OCI-LY7 (cell line): ENCODE results near the gene DEFB108B. TPM values are rescaled to one million over a fixed set of nuclear protein-coding genes. Genes with fewer than 3 reads are reported as not detected.
A peak's percentile ranks its signal among the peaks of the same experiment; 100 is the strongest.
"Not testable (repeated sequence)": the region's sequence is repeated elsewhere in the genome, so short reads cannot be mapped to it uniquely, and the experiment has no call there.

Experiments
- BruUV-seq: library from RNA; stranded (reverse); fragments of 400-500 nt; replicated peaks from 2 replicates; lab custom pipeline; 2021; lab: Mats Ljungman, UMichigan
- CTCF ChIA-PET: fragments of 300-600 bp; sonication (Branson Sonifier 250); formaldehyde crosslinking; loops from one replicate; lab custom pipeline; 2022; ENCODE audit warnings: antibody characterized with exemption; ENCODE audit not compliant: unreplicated experiment; lab: Charles Lee
- POLR2A ChIA-PET: fragments of 300-600 bp; sonication (Branson Sonifier 250); formaldehyde crosslinking; loops from one replicate; lab custom pipeline; 2022; ENCODE audit warnings: antibody characterized with exemption; lab: Charles Lee
- DNase-seq: peaks from one replicate; pipeline ENCODE4 v3.0.0-alpha.2; 2015; ENCODE audit warnings: low spot score
- H2AFZ ChIP-seq: fragments of 200-600 bp; sonication (generic), shearing (Covaris generic); 2 replicates; pipeline ENCODE4 v1.6.1; 2014; ENCODE audit warnings: mild to moderate bottlenecking, antibody characterized with exemption, low read length, moderate library complexity
- H3K27ac ChIP-seq: fragments of 200-600 bp; sonication (generic); 2 replicates; pipeline ENCODE4 v1.5.1; 2014; ENCODE audit warnings: mixed run types, low read depth, mild to moderate bottlenecking, moderate library complexity, low read length, inconsistent platforms; ENCODE audit not compliant: poor library complexity, severe bottlenecking
- H3K36me3 ChIP-seq: fragments of 200-600 bp; sonication (generic); 2 replicates; pipeline ENCODE4 v1.6.1; 2014; ENCODE audit warnings: mild to moderate bottlenecking, antibody characterized with exemption, low read length, moderate library complexity, mixed read lengths; ENCODE audit not compliant: insufficient read depth
- H3K4me1 ChIP-seq: fragments of 200-600 bp; sonication (generic); 2 replicates; pipeline ENCODE4 v1.5.1; 2014; ENCODE audit warnings: mild to moderate bottlenecking, low read length; ENCODE audit not compliant: insufficient read depth, poor library complexity, severe bottlenecking
- H3K4me2 ChIP-seq: fragments of 200-600 bp; sonication (generic); 2 replicates; pipeline ENCODE4 v1.6.1; 2014; ENCODE audit warnings: mild to moderate bottlenecking, low read length
- H3K4me3 ChIP-seq: fragments of 200-600 bp; sonication (generic); 2 replicates; pipeline ENCODE4 v1.5.1; 2014; ENCODE audit warnings: mild to moderate bottlenecking, low read depth, low read length; ENCODE audit not compliant: poor library complexity, severe bottlenecking
- H3K79me2 ChIP-seq: fragments of 200-600 bp; sonication (generic); 2 replicates; pipeline ENCODE4 v1.6.1; 2016; ENCODE audit warnings: low read depth, mild to moderate bottlenecking, low read length, moderate library complexity, mixed read lengths; ENCODE audit not compliant: insufficient read depth
- H3K9me2 ChIP-seq: fragments of 200-600 bp; sonication (generic); 2 replicates; pipeline ENCODE4 v1.6.1; 2016; ENCODE audit warnings: mild to moderate bottlenecking, low read length, mixed read lengths; ENCODE audit not compliant: insufficient read depth
- H3K9me3 ChIP-seq: fragments of 200-600 bp; sonication (generic); 2 replicates; pipeline ENCODE4 v1.6.1; 2014; ENCODE audit warnings: mild to moderate bottlenecking, mixed run types, low read length, mixed read lengths
- H4K20me1 ChIP-seq: fragments of 200-600 bp; sonication (generic); 2 replicates; pipeline ENCODE4 v1.6.1; 2014; ENCODE audit warnings: mild to moderate bottlenecking, antibody characterized with exemption, low read length, moderate library complexity, mixed read lengths; ENCODE audit not compliant: insufficient read depth
- CTCF ChIP-seq: fragments of 200-600 bp; sonication (generic); conservative IDR thresholded peaks from 2 replicates; pipeline ENCODE4 v1.5.1; 2014; ENCODE audit warnings: mild to moderate bottlenecking, antibody characterized with exemption, low read length, moderate library complexity, mixed read lengths
- intact Hi-C: fragments of 100-400 bp; cut with micrococcal nuclease; formaldehyde crosslinking; loops from one replicate; pipeline ENCODE4 v1.10.0; 2022; ENCODE audit not compliant: unreplicated experiment
- total RNA-seq, 2 experiments: library from RNA; depleted of rRNA in 1 of 2; stranded (reverse); fragments of >200 nt in 1 of 2; shearing (Covaris generic) in 1 of 2; gene quantifications; 2 replicates each; pipeline ENCODE4 v1.2.3, GENCODE V29; 2014 to 2022

The DEFB108B gene
- total RNA-seq, 2 experiments from 2014 or later, result not detected

GRCh38 chr11:71860835-71861234, 27.8 kb downstream of the DEFB108B start:
- H4K20me1 ChIP-seq, H3K36me3 ChIP-seq, H3K27ac ChIP-seq, H3K4me1 ChIP-seq, intact Hi-C loops, H3K9me2 ChIP-seq, H3K4me3 ChIP-seq, DNase-seq, POLR2A ChIA-PET, H2AFZ ChIP-seq, H3K9me3 ChIP-seq, BruUV-seq, H3K79me2 ChIP-seq, CTCF ChIA-PET, H3K4me2 ChIP-seq: not testable (repeated sequence)

GRCh38 chr11:71863978-71864627, 31.1 kb downstream of the DEFB108B start:
- POLR2A ChIA-PET, H3K9me2 ChIP-seq, BruUV-seq: not testable (repeated sequence)

GRCh38 chr11:71867209-71867608, 34.2 kb downstream of the DEFB108B start:
- H3K27ac ChIP-seq, H3K36me3 ChIP-seq, POLR2A ChIA-PET, H3K4me3 ChIP-seq, H2AFZ ChIP-seq, H3K9me2 ChIP-seq, DNase-seq, CTCF ChIA-PET, BruUV-seq, H3K4me2 ChIP-seq, intact Hi-C loops, H3K79me2 ChIP-seq, H4K20me1 ChIP-seq, H3K9me3 ChIP-seq: not testable (repeated sequence)
- 0 out of 2 replicates have a peak, but pooled peaks have one; percentile 25 for TF ChIP-seq CTCF
- H3K4me1 ChIP-seq, result peaks cover 15% of the 10 kb centered on the region

More at GRCh38 chr11:71863978-71864627, 31.1 kb downstream of the DEFB108B start:
- H3K4me3 ChIP-seq, H2AFZ ChIP-seq, intact Hi-C loops, H3K27ac ChIP-seq, H3K4me1 ChIP-seq, H4K20me1 ChIP-seq, H3K79me2 ChIP-seq, H3K9me3 ChIP-seq, H3K36me3 ChIP-seq, CTCF ChIA-PET, H3K4me2 ChIP-seq: not testable (repeated sequence)
- peak; percentile 67 for DNase-seq
- TF ChIP-seq CTCF, result peak; percentile 76

- H3K9me2 ChIP-seq, POLR2A ChIA-PET, intact Hi-C loops, H4K20me1 ChIP-seq, DNase-seq, H3K36me3 ChIP-seq, BruUV-seq, H3K79me2 ChIP-seq, H3K9me3 ChIP-seq, H3K4me3 ChIP-seq, H2AFZ ChIP-seq, CTCF ChIA-PET, H3K27ac ChIP-seq: not testable (repeated sequence)
- H3K4me2 ChIP-seq, result peak overlapping the region; percentile 74; the same call in 1 of the 2 replicates
- H3K4me1 ChIP-seq, result peaks cover 15% of the 10 kb centered on the region
Measured at GRCh38 chr11:71869931-71870330, 36.9 kb downstream of the DEFB108B start.

- H3K36me3 ChIP-seq, H3K79me2 ChIP-seq, H3K9me3 ChIP-seq, H2AFZ ChIP-seq, BruUV-seq, H3K27ac ChIP-seq, H3K9me2 ChIP-seq, H4K20me1 ChIP-seq, intact Hi-C loops, POLR2A ChIA-PET, CTCF ChIA-PET: not testable (repeated sequence)
- peak overlapping the region; percentile 11 for H3K4me3 ChIP-seq
- peaks cover 15% of the 10 kb centered on the region for H3K4me1 ChIP-seq
- DNase-seq, result peak; percentile 50
- peak overlapping the region; percentile 74 for H3K4me2 ChIP-seq
Measured at GRCh38 chr11:71870661-71871060, 37.7 kb downstream of the DEFB108B start.
